ENCODE data around the gene ADGRG1.

ADGRG1 gene

DNA sequence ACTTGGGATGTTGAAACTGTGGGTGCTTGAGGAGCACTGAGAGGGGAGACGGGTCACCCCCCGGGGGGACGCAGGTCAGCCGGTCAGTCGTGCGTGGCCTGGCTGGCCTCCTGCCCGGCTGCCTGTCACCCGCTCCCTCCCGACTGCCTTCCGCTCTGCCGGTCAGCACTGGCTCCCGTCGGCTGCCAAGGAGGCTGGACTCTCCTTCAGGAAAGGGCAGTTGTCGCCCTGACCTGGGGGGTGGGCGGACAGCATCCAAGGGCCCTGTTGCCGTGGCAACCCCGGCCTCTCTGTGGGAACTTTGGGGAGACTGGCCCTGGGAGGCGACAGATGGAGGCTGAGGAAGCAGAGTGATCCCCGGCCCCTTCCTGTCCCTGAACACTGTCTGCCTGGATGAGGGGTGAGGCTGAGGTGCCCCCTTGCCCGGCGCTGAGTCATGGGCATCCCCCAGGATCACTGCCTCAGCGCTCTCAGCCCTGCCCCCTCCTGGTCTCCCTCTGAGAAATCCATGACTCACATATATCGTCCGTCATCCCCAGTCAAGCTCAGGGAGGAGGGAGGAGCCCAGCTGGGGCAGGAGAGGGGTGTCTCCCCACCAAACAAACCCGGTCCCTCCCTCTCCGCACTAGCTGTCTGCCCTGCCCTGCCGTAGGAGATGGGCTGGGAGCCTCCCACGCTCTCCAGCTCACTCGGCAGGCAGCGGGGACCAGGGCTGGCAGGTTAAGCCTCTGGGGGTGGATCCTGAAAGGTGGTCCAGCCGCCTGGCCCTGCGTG lies at the start of gene ADGRG1:
Gene ADGRG1 (plus strand): TSS at position 623 of the 774 bp plus-strand sequence. CDS start 21,658 bp downstream, outside the sequence.
- TF ChIP-seq CTCF (IDR thresholded peaks at IDR 0.05; ENCODE audit: low read depth, low read length, missing control alignments), result peak; percentile 14
- H3K4me3 ChIP-seq (replicated peaks; ENCODE audit: low read depth, low read length), result no peak within 1 kb of the TSS
- peak; percentile 69 for DNase-seq (ENCODE audit: extremely low read depth, low read depth)

DNA sequence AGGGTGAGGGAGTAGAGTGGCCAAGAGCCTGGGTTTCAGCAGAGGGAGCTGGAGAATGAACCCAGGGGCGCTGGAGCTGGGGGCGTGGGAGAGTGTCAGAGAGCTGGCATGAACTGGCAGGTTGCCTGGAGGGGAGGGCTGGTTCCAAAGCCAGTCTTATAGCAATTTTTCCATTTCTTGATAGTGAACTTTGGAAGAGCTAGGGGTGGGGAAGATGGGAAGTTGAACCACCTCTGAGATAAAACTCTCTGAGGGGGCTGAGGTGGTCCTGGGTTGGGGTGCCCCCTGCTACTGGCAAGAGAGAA lies 49.1 kb upstream of the ADGRG1 start:
- no peak for TF ChIP-seq CTCF (IDR thresholded peaks at IDR 0.05; ENCODE audit: low read depth, low read length, missing control alignments)
- DNase-seq (ENCODE audit: extremely low read depth, low read depth), result no peak
- no peak overlapping the region for H3K4me3 ChIP-seq (replicated peaks; ENCODE audit: low read depth, low read length)

GRCh38 chr16:57585051-57585687 lies 43.3 kb upstream of the ADGRG1 start:
- no peak for DNase-seq (ENCODE audit: extremely low read depth, low read depth)
- no peak overlapping the region for H3K4me3 ChIP-seq (replicated peaks; ENCODE audit: low read depth, low read length)
- TF ChIP-seq CTCF (IDR thresholded peaks at IDR 0.05; ENCODE audit: low read depth, low read length, missing control alignments), result no peak

- no peak overlapping the region for H3K4me3 ChIP-seq (replicated peaks; ENCODE audit: low read depth, low read length)
- DNase-seq (ENCODE audit: extremely low read depth, low read depth), result no peak
- no peak for TF ChIP-seq CTCF (IDR thresholded peaks at IDR 0.05; ENCODE audit: low read depth, low read length, missing control alignments)
These were observed 39.6 kb upstream of the ADGRG1 start for GRCh38 chr16:57588831-57589230.

- no peak overlapping the region for H3K4me3 ChIP-seq (replicated peaks; ENCODE audit: low read depth, low read length)
- no peak for TF ChIP-seq CTCF (IDR thresholded peaks at IDR 0.05; ENCODE audit: low read depth, low read length, missing control alignments)
- no peak for DNase-seq (ENCODE audit: extremely low read depth, low read depth)
These were observed 39.1 kb upstream of the ADGRG1 start for GRCh38 chr16:57589374-57589773.

DNA sequence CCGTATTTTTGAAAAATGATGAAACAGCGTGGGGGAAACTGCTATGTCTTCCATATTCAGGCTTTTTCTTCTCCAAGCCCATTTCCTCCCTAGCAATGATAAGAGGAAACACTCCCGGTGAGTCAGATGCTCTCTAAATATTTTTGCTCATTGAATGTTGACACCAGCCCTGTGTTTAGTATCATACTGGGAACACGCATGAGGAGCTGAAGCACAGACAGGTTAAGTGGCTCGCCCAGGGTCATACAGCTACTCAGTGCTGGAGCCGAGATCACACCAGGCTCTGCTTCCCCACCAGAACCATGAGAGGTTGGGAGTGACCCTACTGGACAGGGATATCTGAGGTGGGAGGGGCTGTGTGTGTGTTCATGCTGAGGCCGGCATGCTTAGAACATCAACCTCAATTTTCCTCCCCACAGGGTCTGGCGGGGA lies 37.8 kb upstream of the ADGRG1 start:
- DNase-seq (ENCODE audit: extremely low read depth, low read depth), result no peak
- no peak overlapping the region for H3K4me3 ChIP-seq (replicated peaks; ENCODE audit: low read depth, low read length)
- no peak for TF ChIP-seq CTCF (IDR thresholded peaks at IDR 0.05; ENCODE audit: low read depth, low read length, missing control alignments)
